ENCODE results near the gene GRK7.

GRK7 gene

DNA sequence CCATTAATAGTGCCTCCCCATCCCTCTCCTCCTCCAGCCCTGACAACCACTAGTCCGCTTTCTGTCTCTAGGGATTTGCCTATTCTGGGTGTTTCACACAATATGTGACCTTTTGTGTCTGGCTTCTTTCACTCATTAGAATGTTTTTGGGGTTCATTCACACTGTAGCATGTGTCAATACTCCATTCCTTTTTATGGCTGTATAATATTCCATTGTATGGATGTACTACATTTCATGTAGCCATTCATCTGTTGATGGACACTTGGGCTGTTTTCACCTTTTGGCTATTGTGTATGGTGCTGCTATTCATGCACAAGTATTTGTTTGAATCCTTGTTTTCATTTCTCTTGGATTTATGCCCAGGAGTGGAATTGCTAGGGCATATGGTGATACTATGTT is 16.5 kb downstream of the GRK7 start:
- H3K4me1 ChIP-seq (ENCODE audit: insufficient read depth, low read length, poor library complexity, severe bottlenecking): peaks cover 8% of the 10 kb centered on the region
- no peaks in the 10 kb centered on the region for H3K36me3 ChIP-seq (ENCODE audit: insufficient read depth, low read length)
- H3K9me2 ChIP-seq (replicated peaks; ENCODE audit: low read depth, low read length): no peaks in the 10 kb centered on the region
- no peaks in the 10 kb centered on the region for H3K9me3 ChIP-seq (ENCODE audit: insufficient read depth, low read depth, low read length)
- H3K79me2 ChIP-seq (ENCODE audit: insufficient read depth, low read length): no peaks in the 10 kb centered on the region
- no peaks in the 10 kb centered on the region for H3F3A ChIP-seq (ENCODE audit: low read depth)
- H4K20me1 ChIP-seq (ENCODE audit: insufficient read depth, low read length, poor library complexity, severe bottlenecking): no peaks in the 10 kb centered on the region
- H3K4me2 ChIP-seq (ENCODE audit: low read depth, low read length, poor library complexity, severe bottlenecking): no peak overlapping the region
- no peak overlapping the region for H2AFZ ChIP-seq (ENCODE audit: low read length)
- TF ChIP-seq EZH2phosphoT487 (IDR thresholded peaks at IDR 0.05; ENCODE audit: borderline replicate concordance) (no peak), CTCF (conservative IDR thresholded peaks at IDR 0.05; ENCODE audit: low read length) (no peak)
- H3K4me3 ChIP-seq (ENCODE audit: low read length, poor library complexity, severe bottlenecking): no peak overlapping the region
- no peak overlapping the region for H3K9ac ChIP-seq (ENCODE audit: low read depth, low read length, poor library complexity, severe bottlenecking)
- H3K27me3 ChIP-seq (ENCODE audit: insufficient read depth, low read length, poor library complexity, severe bottlenecking): no peaks in the 10 kb centered on the region

- H3F3A ChIP-seq (ENCODE audit: low read depth): no peaks in the 10 kb centered on the region
- no peak overlapping the region for H3K4me2 ChIP-seq (ENCODE audit: low read depth, low read length, poor library complexity, severe bottlenecking)
- peaks cover 10% of the 10 kb centered on the region for H3K4me1 ChIP-seq (ENCODE audit: insufficient read depth, low read length, poor library complexity, severe bottlenecking)
- H3K36me3 ChIP-seq (ENCODE audit: insufficient read depth, low read length): no peaks in the 10 kb centered on the region
- H3K9me2 ChIP-seq (replicated peaks; ENCODE audit: low read depth, low read length): no peaks in the 10 kb centered on the region
- no peak overlapping the region for H3K9ac ChIP-seq (ENCODE audit: low read depth, low read length, poor library complexity, severe bottlenecking)
- no peaks in the 10 kb centered on the region for H3K9me3 ChIP-seq (ENCODE audit: insufficient read depth, low read depth, low read length)
- no peaks in the 10 kb centered on the region for H3K27me3 ChIP-seq (ENCODE audit: insufficient read depth, low read length, poor library complexity, severe bottlenecking)
- no peaks in the 10 kb centered on the region for H3K79me2 ChIP-seq (ENCODE audit: insufficient read depth, low read length)
- H4K20me1 ChIP-seq (ENCODE audit: insufficient read depth, low read length, poor library complexity, severe bottlenecking): no peaks in the 10 kb centered on the region
- H3K4me3 ChIP-seq (ENCODE audit: low read length, poor library complexity, severe bottlenecking): no peak overlapping the region
- H2AFZ ChIP-seq (ENCODE audit: low read length): no peak overlapping the region
- no peak for TF ChIP-seq EZH2phosphoT487 (IDR thresholded peaks at IDR 0.05; ENCODE audit: borderline replicate concordance)
- no peak for TF ChIP-seq CTCF (conservative IDR thresholded peaks at IDR 0.05; ENCODE audit: low read length)
Observed at GRCh38 chr3:141782386-141782932, 19.3 kb downstream of the GRK7 start.

GRCh38 chr3:141783632-141784031 is 20.4 kb downstream of the GRK7 start:
- Histone ChIP-seq H3K9me3 (ENCODE audit: insufficient read depth, low read depth, low read length) (no peaks in the 10 kb centered on the region), H2AFZ (ENCODE audit: low read length) (no peak overlapping the region), H3K36me3 (ENCODE audit: insufficient read depth, low read length) (no peaks in the 10 kb centered on the region), H3K4me2 (ENCODE audit: low read depth, low read length, poor library complexity, severe bottlenecking) (no peak overlapping the region), H3K79me2 (ENCODE audit: insufficient read depth, low read length) (no peaks in the 10 kb centered on the region), H3K4me3 (ENCODE audit: low read length, poor library complexity, severe bottlenecking) (no peak overlapping the region), H3F3A (ENCODE audit: low read depth) (no peaks in the 10 kb centered on the region), H3K4me1 (ENCODE audit: insufficient read depth, low read length, poor library complexity, severe bottlenecking) (peaks cover 10% of the 10 kb centered on the region), H3K9ac (ENCODE audit: low read depth, low read length, poor library complexity, severe bottlenecking) (no peak overlapping the region), H3K27me3 (ENCODE audit: insufficient read depth, low read length, poor library complexity, severe bottlenecking) (no peaks in the 10 kb centered on the region), H4K20me1 (ENCODE audit: insufficient read depth, low read length, poor library complexity, severe bottlenecking) (no peaks in the 10 kb centered on the region), H3K9me2 (replicated peaks; ENCODE audit: low read depth, low read length) (no peaks in the 10 kb centered on the region)
- TF ChIP-seq EZH2phosphoT487 (IDR thresholded peaks at IDR 0.05; ENCODE audit: borderline replicate concordance): no peak

- peaks cover 10% of the 10 kb centered on the region for H3K4me1 ChIP-seq (ENCODE audit: insufficient read depth, low read length, poor library complexity, severe bottlenecking)
- H4K20me1 ChIP-seq (ENCODE audit: insufficient read depth, low read length, poor library complexity, severe bottlenecking): no peaks in the 10 kb centered on the region
- peak overlapping the region; percentile 35; the same call in 1 of the 2 replicates for H2AFZ ChIP-seq (ENCODE audit: low read length)
- no peaks in the 10 kb centered on the region for H3F3A ChIP-seq (ENCODE audit: low read depth)
- H3K4me3 ChIP-seq (ENCODE audit: low read length, poor library complexity, severe bottlenecking): no peak overlapping the region
- no peaks in the 10 kb centered on the region for H3K9me2 ChIP-seq (replicated peaks; ENCODE audit: low read depth, low read length)
- H3K4me2 ChIP-seq (ENCODE audit: low read depth, low read length, poor library complexity, severe bottlenecking): peak overlapping the region; percentile 6
- TF ChIP-seq EZH2phosphoT487 (IDR thresholded peaks at IDR 0.05; ENCODE audit: borderline replicate concordance) (no peak), CTCF (conservative IDR thresholded peaks at IDR 0.05; ENCODE audit: low read length) (no peak)
- H3K27me3 ChIP-seq (ENCODE audit: insufficient read depth, low read length, poor library complexity, severe bottlenecking): no peaks in the 10 kb centered on the region
- no peak overlapping the region for H3K9ac ChIP-seq (ENCODE audit: low read depth, low read length, poor library complexity, severe bottlenecking)
- no peaks in the 10 kb centered on the region for H3K79me2 ChIP-seq (ENCODE audit: insufficient read depth, low read length)
- no peaks in the 10 kb centered on the region for H3K9me3 ChIP-seq (ENCODE audit: insufficient read depth, low read depth, low read length)
- no peaks in the 10 kb centered on the region for H3K36me3 ChIP-seq (ENCODE audit: insufficient read depth, low read length)
Observed at GRCh38 chr3:141784096-141784495, 20.9 kb downstream of the GRK7 start.
